Bronchial epithelial cell (primary cell): ENCODE measurements around the gene EXD1. TPM values are rescaled to one million over a fixed set of nuclear protein-coding genes. Genes with fewer than 3 reads are reported as not detected.
A peak's percentile ranks its signal among the peaks of the same experiment; 100 is the strongest.

Experiments used
- DNase-seq: peaks from one replicate; pipeline ENCODE4 v3.0.0-alpha.2; 2010; ENCODE audit warnings: low read depth
- FAIRE-seq: peaks from 2 replicates; lab custom pipeline; 2011; peaks lifted over from hg19 to GRCh38; lab: Jason Lieb, UNC
- H3K27me3 ChIP-seq: 2 replicates; pipeline ENCODE4 v1.5.1; 2011; ENCODE audit warnings: low read length; ENCODE audit not compliant: control insufficient read depth, insufficient read depth
- H3K36me3 ChIP-seq: 2 replicates; pipeline ENCODE4 v1.5.1; 2011; ENCODE audit warnings: low read length; ENCODE audit not compliant: control insufficient read depth, insufficient read depth
- H3K4me3 ChIP-seq: 2 replicates; pipeline ENCODE4 v1.5.1; 2011; ENCODE audit warnings: mild to moderate bottlenecking, low read depth, low read length, control low read depth
- total RNA-seq: library from RNA; depleted of rRNA; stranded (reverse); fragments of >200 nt; gene quantifications from 2 replicates; pipeline ENCODE4 v1.2.1, GENCODE V29; 2014
- TF ChIP-seq, protein P1 (sequence below): IDR thresholded peaks from 2 replicates; pipeline ENCODE4 v1.5.1; 2011; ENCODE audit warnings: mild to moderate bottlenecking, moderate library complexity, low read length, control low read depth, inconsistent platforms; ENCODE audit not compliant: insufficient read depth, severe bottlenecking

Gene EXD1
- total RNA-seq, 1 donor from 2014 or later, result under 0.01 TPM

GRCh38 chr15:41161736-41162135 lies 68.8 kb downstream of the EXD1 start:
- Histone ChIP-seq H3K4me3 (no peak overlapping the region), H3K27me3 (no peaks in the 10 kb centered on the region), H3K36me3 (no peaks in the 10 kb centered on the region)
- FAIRE-seq (no peak), DNase-seq (no peak)
- TF ChIP-seq, protein P1, sequence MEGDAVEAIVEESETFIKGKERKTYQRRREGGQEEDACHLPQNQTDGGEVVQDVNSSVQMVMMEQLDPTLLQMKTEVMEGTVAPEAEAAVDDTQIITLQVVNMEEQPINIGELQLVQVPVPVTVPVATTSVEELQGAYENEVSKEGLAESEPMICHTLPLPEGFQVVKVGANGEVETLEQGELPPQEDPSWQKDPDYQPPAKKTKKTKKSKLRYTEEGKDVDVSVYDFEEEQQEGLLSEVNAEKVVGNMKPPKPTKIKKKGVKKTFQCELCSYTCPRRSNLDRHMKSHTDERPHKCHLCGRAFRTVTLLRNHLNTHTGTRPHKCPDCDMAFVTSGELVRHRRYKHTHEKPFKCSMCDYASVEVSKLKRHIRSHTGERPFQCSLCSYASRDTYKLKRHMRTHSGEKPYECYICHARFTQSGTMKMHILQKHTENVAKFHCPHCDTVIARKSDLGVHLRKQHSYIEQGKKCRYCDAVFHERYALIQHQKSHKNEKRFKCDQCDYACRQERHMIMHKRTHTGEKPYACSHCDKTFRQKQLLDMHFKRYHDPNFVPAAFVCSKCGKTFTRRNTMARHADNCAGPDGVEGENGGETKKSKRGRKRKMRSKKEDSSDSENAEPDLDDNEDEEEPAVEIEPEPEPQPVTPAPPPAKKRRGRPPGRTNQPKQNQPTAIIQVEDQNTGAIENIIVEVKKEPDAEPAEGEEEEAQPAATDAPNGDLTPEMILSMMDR, result no peak

GRCh38 chr15:41161336-41161735 lies 69.2 kb downstream of the EXD1 start:
- no peak for FAIRE-seq
- H3K36me3 ChIP-seq, result no peaks in the 10 kb centered on the region
- DNase-seq, result peak; percentile 35
- TF ChIP-seq, protein P1, result no peak
- no peaks in the 10 kb centered on the region for H3K27me3 ChIP-seq
- no peak overlapping the region for H3K4me3 ChIP-seq

- peak; percentile 41 for DNase-seq
- no peaks in the 10 kb centered on the region for H3K36me3 ChIP-seq
- no peak for FAIRE-seq
- TF ChIP-seq, protein P1, result no peak
- no peak overlapping the region for H3K4me3 ChIP-seq
- H3K27me3 ChIP-seq, result no peaks in the 10 kb centered on the region
These were observed 69.8 kb downstream of the EXD1 start for GRCh38 chr15:41160639-41161315.

GRCh38 chr15:41154412-41154811 lies 76.1 kb downstream of the EXD1 start:
- Histone ChIP-seq H3K27me3 (no peaks in the 10 kb centered on the region), H3K36me3 (no peaks in the 10 kb centered on the region), H3K4me3 (no peak overlapping the region)
- DNase-seq (no peak), FAIRE-seq (no peak)
- TF ChIP-seq, protein P1, result no peak

DNA sequence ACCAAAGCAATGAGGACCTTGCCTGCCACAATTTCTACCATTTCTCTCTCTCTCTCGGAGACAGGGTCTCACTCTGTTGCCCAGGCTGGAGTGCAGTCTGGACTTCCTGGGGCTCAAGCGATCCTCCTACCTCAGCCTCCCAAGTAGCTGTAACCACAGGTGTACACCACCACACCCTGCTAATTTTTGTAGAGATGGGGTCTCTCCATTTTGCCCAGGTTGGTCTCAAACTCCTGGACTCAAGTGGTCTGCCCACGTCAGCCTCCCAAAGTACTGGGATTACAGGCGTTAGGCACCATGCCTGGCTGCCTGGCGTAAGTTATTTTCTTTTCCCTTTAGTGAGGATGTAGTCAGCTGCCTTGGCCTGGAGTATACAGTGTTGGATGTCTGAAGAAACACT lies 76.8 kb downstream of the EXD1 start:
- TF ChIP-seq, protein P1, result no peak
- Histone ChIP-seq H3K27me3 (no peaks in the 10 kb centered on the region), H3K36me3 (no peaks in the 10 kb centered on the region), H3K4me3 (no peak overlapping the region)
- DNase-seq, result no peak
- no peak for FAIRE-seq
